MM.1S (cell line): ENCODE results near the gene PDS5B.

Experiments used
- DNase-seq: peaks from one replicate; pipeline ENCODE4 v3.0.0-alpha.2; 2015
- H2AFZ ChIP-seq: fragments of 300-600 bp; sonication (generic); 2 replicates; pipeline ENCODE4 v1.6.0; 2016; ENCODE audit warnings: antibody characterized with exemption, low read length
- H3F3A ChIP-seq: fragments of 300-600 bp; sonication (generic); 2 replicates; pipeline ENCODE4 v1.6.1; 2016; ENCODE audit warnings: mild to moderate bottlenecking, antibody characterized with exemption, low read length, moderate library complexity, mixed read lengths; ENCODE audit not compliant: insufficient read depth
- H3K27ac ChIP-seq: fragments of 300-600 bp; sonication (generic); 2 replicates; pipeline ENCODE4 v1.5.1; 2016; ENCODE audit warnings: mild to moderate bottlenecking, low read length
- H3K27me3 ChIP-seq: fragments of 300-600 bp; sonication (generic); replicated peaks from 2 replicates; pipeline ENCODE4 v1.6.0; 2016; ENCODE audit warnings: low read length; ENCODE audit not compliant: insufficient read depth
- H3K36me3 ChIP-seq: fragments of 300-600 bp; sonication (generic); replicated peaks from 2 replicates; pipeline ENCODE4 v1.6.1; 2016; ENCODE audit warnings: mild to moderate bottlenecking, low read length, mixed read lengths; ENCODE audit not compliant: insufficient read depth
- H3K4me1 ChIP-seq: fragments of 300-600 bp; sonication (generic); 2 replicates; pipeline ENCODE4 v1.6.1; 2016; ENCODE audit warnings: low read length, mixed read lengths
- H3K4me2 ChIP-seq: fragments of 300-600 bp; sonication (generic); 2 replicates; pipeline ENCODE4 v1.6.0; 2016; ENCODE audit warnings: low read depth, low read length
- H3K4me3 ChIP-seq: fragments of 300-600 bp; sonication (generic); 2 replicates; pipeline ENCODE4 v1.5.1; 2016; ENCODE audit warnings: low read length, mixed read lengths
- H3K79me2 ChIP-seq: fragments of 300-600 bp; sonication (generic); 2 replicates; pipeline ENCODE4 v1.6.1; 2016; ENCODE audit warnings: mixed run types, low read length, mixed read lengths
- H3K9ac ChIP-seq: fragments of 300-600 bp; sonication (generic); 2 replicates; pipeline ENCODE4 v1.6.1; 2016; ENCODE audit warnings: low read length, mixed read lengths
- H3K9me2 ChIP-seq: fragments of 300-600 bp; sonication (generic); replicated peaks from 2 replicates; pipeline ENCODE4 v1.6.1; 2016; ENCODE audit warnings: mild to moderate bottlenecking, low read length, mixed read lengths; ENCODE audit not compliant: insufficient read depth
- H3K9me3 ChIP-seq: fragments of 300-600 bp; sonication (generic); replicated peaks from 2 replicates; pipeline ENCODE4 v1.6.1; 2016; ENCODE audit warnings: mild to moderate bottlenecking, low read length, mixed read lengths; ENCODE audit not compliant: insufficient read depth
- H4K20me1 ChIP-seq: fragments of 300-600 bp; sonication (generic); 2 replicates; pipeline ENCODE4 v1.6.1; 2016; ENCODE audit warnings: mild to moderate bottlenecking, low read length, moderate library complexity, mixed read lengths; ENCODE audit not compliant: insufficient read depth
- EZH2 ChIP-seq: fragments of 300-600 bp; sonication (generic); optimal IDR thresholded peaks from 2 replicates; pipeline ENCODE3; 2017; ENCODE audit warnings: low read depth, mild to moderate bottlenecking, antibody characterized with exemption, low read length, mixed read lengths
- EZH2phosphoT487 ChIP-seq: fragments of 300-600 bp; sonication (generic); IDR thresholded peaks from 2 replicates; pipeline ENCODE4 v1.6.1; 2018; ENCODE audit warnings: antibody characterized with exemption, low read length
- TF ChIP-seq, protein P1 (sequence below): fragments of 300-600 bp; sonication (generic); IDR thresholded peaks from 2 replicates; pipeline ENCODE4 v1.5.1; 2016; ENCODE audit warnings: antibody characterized with exemption, low read length, mixed read lengths

Gene PDS5B

DNA sequence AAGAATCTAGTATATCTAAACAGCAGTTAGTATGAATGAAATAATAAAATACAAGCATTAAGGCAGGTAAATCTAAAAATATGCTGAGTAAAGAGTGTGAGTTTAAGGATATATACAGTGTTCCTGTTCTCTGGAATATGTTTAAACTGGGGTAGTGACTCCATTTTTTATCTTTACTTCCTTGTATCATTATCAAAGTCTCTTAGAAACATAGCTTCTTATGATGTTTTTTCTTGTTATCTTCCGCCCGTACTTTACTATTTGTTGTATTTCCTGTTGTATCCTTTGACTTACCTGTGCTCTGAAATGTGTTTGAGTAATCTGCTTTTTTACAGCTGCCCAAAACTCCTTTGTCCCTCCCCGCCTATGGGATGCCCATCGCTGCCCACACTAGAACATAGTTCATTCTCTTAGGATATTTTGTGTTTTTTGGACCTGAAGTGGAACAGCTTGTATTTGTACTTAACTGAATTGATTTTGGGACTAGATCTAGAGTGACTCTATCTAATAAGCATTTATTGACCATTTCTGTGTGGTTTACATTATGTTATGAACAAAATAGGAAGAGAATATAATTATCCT is 80.8 kb downstream of the PDS5B start:
- Histone ChIP-seq H3K27ac (no peak overlapping the region), H3K9me3 (no peaks in the 10 kb centered on the region), H3K9me2 (no peaks in the 10 kb centered on the region), H3K9ac (no peak overlapping the region), H3K27me3 (no peaks in the 10 kb centered on the region), H3K4me1 (no peaks in the 10 kb centered on the region), H3K36me3 (no peaks in the 10 kb centered on the region), H3K79me2 (no peaks in the 10 kb centered on the region; the same call in 1 of the 2 replicates), H3F3A (no peaks in the 10 kb centered on the region), H4K20me1 (no peaks in the 10 kb centered on the region), H3K4me2 (no peak overlapping the region), H3K4me3 (no peak overlapping the region), H2AFZ (no peak overlapping the region)
- TF ChIP-seq, protein P1, sequence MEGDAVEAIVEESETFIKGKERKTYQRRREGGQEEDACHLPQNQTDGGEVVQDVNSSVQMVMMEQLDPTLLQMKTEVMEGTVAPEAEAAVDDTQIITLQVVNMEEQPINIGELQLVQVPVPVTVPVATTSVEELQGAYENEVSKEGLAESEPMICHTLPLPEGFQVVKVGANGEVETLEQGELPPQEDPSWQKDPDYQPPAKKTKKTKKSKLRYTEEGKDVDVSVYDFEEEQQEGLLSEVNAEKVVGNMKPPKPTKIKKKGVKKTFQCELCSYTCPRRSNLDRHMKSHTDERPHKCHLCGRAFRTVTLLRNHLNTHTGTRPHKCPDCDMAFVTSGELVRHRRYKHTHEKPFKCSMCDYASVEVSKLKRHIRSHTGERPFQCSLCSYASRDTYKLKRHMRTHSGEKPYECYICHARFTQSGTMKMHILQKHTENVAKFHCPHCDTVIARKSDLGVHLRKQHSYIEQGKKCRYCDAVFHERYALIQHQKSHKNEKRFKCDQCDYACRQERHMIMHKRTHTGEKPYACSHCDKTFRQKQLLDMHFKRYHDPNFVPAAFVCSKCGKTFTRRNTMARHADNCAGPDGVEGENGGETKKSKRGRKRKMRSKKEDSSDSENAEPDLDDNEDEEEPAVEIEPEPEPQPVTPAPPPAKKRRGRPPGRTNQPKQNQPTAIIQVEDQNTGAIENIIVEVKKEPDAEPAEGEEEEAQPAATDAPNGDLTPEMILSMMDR, result no peak
- TF ChIP-seq EZH2 (no peak), EZH2phosphoT487 (no peak)
- no peak for DNase-seq

DNA sequence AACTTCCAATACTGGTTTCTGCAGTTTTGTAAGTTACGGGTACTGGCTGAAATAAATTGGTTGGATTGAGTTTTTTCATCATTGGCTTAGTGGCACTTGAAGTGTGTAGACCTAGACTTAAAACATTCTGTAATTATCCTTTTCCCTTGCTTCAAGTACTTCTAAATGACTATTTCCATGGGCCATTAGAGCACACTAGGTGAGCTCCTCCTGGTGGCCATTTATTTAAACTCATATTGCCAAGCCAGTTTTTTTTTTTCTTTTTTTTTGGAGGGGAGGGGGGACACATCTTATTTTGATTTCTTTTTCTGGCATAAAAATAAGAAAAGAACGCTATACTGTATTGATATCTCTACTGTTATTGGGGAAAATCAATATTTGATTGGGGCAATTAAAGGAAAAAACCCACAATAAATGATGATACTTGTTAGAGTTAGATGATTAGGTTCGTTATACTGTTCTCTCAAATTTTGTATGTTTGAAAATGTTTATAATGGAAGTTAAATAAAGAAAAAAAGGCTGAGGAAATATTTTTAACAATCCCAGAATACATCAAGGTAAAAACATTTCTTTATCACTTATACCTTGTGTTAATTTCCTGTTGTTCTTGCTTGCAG is 82.9 kb downstream of the PDS5B start:
- DNase-seq, result peak; percentile 29
- Histone ChIP-seq H3K36me3 (no peaks in the 10 kb centered on the region), H4K20me1 (no peaks in the 10 kb centered on the region)

DNA sequence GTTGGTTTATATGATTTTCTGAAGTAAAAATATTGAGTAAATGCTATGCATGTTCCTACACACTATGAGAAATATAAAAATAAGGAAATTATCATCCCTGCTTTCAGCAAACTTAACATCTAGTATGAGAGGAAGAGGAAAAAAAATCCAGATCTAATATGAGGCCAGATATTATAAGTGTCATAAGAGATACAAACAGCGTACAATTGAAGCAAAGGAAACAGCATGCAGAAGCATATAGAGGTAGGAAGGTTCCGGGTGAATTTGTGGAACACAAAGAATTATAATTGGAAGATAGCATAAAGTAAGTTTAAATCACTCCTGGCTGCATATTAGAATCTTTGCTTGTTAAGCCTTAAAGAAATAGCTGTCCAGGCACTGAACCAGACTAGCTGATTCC is 88.3 kb downstream of the PDS5B start:
- Histone ChIP-seq H3K4me1 (no peaks in the 10 kb centered on the region), H3K9ac (no peak overlapping the region), H4K20me1 (no peaks in the 10 kb centered on the region), H3K79me2 (no peaks in the 10 kb centered on the region; the same call in 1 of the 2 replicates), H3K27ac (no peak overlapping the region), H3K4me2 (no peak overlapping the region), H3K9me3 (no peaks in the 10 kb centered on the region), H3F3A (no peaks in the 10 kb centered on the region), H3K9me2 (no peaks in the 10 kb centered on the region), H2AFZ (no peak overlapping the region), H3K36me3 (no peaks in the 10 kb centered on the region), H3K4me3 (no peak overlapping the region), H3K27me3 (no peaks in the 10 kb centered on the region)
- DNase-seq, result no peak
- TF ChIP-seq EZH2 (no peak), EZH2phosphoT487 (no peak)
- TF ChIP-seq, protein P1, result no peak

More for the DNA sequence above, 82.9 kb downstream of the PDS5B start:
- Histone ChIP-seq H2AFZ (no peak overlapping the region), H3F3A (no peaks in the 10 kb centered on the region), H3K27me3 (no peaks in the 10 kb centered on the region), H3K9me3 (no peaks in the 10 kb centered on the region), H3K4me2 (no peak overlapping the region), H3K4me3 (no peak overlapping the region), H3K27ac (no peak overlapping the region), H3K4me1 (no peaks in the 10 kb centered on the region), H3K9ac (no peak overlapping the region), H3K9me2 (no peaks in the 10 kb centered on the region), H3K79me2 (no peaks in the 10 kb centered on the region; the same call in 1 of the 2 replicates)
- TF ChIP-seq EZH2phosphoT487, result no peak
- TF ChIP-seq, protein P1, result peak; percentile 54
